Heart left ventricle (tissue), 16 donors: ENCODE data around the gene TRIP6. TPM values are rescaled to one million over a fixed set of nuclear protein-coding genes. Genes with fewer than 3 reads are reported as not detected.
A peak's percentile ranks its signal among the peaks of the same experiment; 100 is the strongest.

Source experiments
- ATAC-seq, 4 donors: fragments of 200-7000 bp; cut with Tn5 transposase; one replicate each; pipeline ENCODE4 v1.9.1; 2020 to 2022; ENCODE audit warnings: moderate library complexity in 4 of 4, mild to moderate bottlenecking in 3 of 4, moderate number of reproducible peaks in 1 of 4
- DNase-seq, 5 donors: peaks; one replicate each; pipeline ENCODE4 v3.0.0-alpha.2; 2020
- H3K27ac ChIP-seq, 12 donors: fragments of 200-600 bp; sonication (generic) in 4 of 12; one replicate each; pipeline versions ENCODE4 v1.5.0 to v1.8.0; 2016 to 2022; ENCODE audit warnings: mild to moderate bottlenecking in 2 of 12
- H3K27me3 ChIP-seq, 9 donors: fragments of 200-600 bp; sonication (generic) in 2 of 9; one replicate each; pipeline versions ENCODE4 v1.5.1 to v1.8.0; 2016 to 2022; ENCODE audit warnings: mild to moderate bottlenecking in 3 of 9
- H3K36me3 ChIP-seq, 9 donors: fragments of 200-600 bp; sonication (generic) in 2 of 9; one replicate each; pipeline versions ENCODE4 v1.5.0 to v1.8.0; 2018 to 2022; ENCODE audit warnings: mild to moderate bottlenecking in 2 of 9
- H3K4me1 ChIP-seq, 12 donors: fragments of 200-600 bp; sonication (generic) in 4 of 12; one replicate each; pipeline versions ENCODE4 v1.5.0 to v1.8.0; 2016 to 2022; ENCODE audit warnings: mild to moderate bottlenecking in 3 of 12
- H3K4me3 ChIP-seq, 12 donors: fragments of 200-600 bp; sonication (generic) in 4 of 12; one replicate each; pipeline versions ENCODE4 v1.5.0 to v1.8.0; 2017 to 2022; ENCODE audit warnings: mild to moderate bottlenecking in 9 of 12, moderate library complexity in 4 of 12
- H3K9me3 ChIP-seq, 12 donors: fragments of 200-600 bp; sonication (generic) in 4 of 12; one replicate each; pipeline versions ENCODE4 v1.5.0 to v1.8.0; 2016 to 2022; ENCODE audit warnings: mild to moderate bottlenecking in 1 of 12
- POLR2A ChIP-seq, 2 donors: fragments of 450-650 bp; IDR thresholded peaks; one replicate each; pipeline ENCODE4 v1.6.1; 2017; ENCODE audit warnings: antibody characterized with exemption in 2 of 2, mild to moderate bottlenecking in 2 of 2, moderate library complexity in 2 of 2
- WGBS, 4 donors: extraction: QIAGEN DNeasy Blood & Tissue Kit in 2 of 4; methylation state at CpG; one replicate each; pipeline versions ENCODE4 v1.1.5 to v1.1.7; 2013 to 2018; 5-methylcytosine and 5-hydroxymethylcytosine counted together
- intact Hi-C, 10 donors: fragments of 100-400 bp; cut with DNase I; formaldehyde crosslinking; loops; one replicate each; pipeline versions ENCODE4 v1.11.1 to v1.14.2; 2022
- polyA plus RNA-seq, 2 donors: library from polyadenylated mRNA; stranded (reverse); fragments of 200-250 nt; gene quantifications; one replicate each; pipeline ENCODE4 v1.2.3, GENCODE V29; 2013
- total RNA-seq, 9 donors: library from RNA; depleted of rRNA in 2 of 9; stranded (reverse); fragments of >200 nt in 2 of 9; fragmentation: NEBNext Ultra II Directional in 3 of 9; extraction: Animal tissue kit (Norgen Biotek cat#: 25700) in 3 of 9; gene quantifications; one replicate each; pipeline versions ENCODE4 v1.1.0 to v1.2.4, GENCODE V29; 2016 to 2023
- TF ChIP-seq, protein P1 (sequence below), 12 donors: fragments of 200-600 bp; sonication (generic) in 4 of 12; IDR thresholded peaks; one replicate each; pipeline versions ENCODE4 v1.5.0 to v1.8.0; 2018 to 2022; ENCODE audit warnings: antibody characterized with exemption in 12 of 12, mild to moderate bottlenecking in 5 of 12
- donor health status: ischemic (EF 13 %, LVEDD 7.1; RV severe dilation, severe dysfunction).
- donor health status: healthy with polysubstance abuse.
- donor health status: DM: no; HTN: yes; CAD: no.
- donor health status: DM: no; HTN: no; CAD: no.
- donor health status: ischemic (EF 25% LVEDD 6.9; RV normal size, moderate dysfunction).
- donor health status: ischemic (EF 25% LVEDD 5.7; RV mildly dilated, moderate dysfunction).
- donor health status: healthy.
- donor health status: DM: yes; HTN: yes; CAD: no.
- donor health status: ischemic (EF 35%, LVEDD 5.7; RV mildly dilated, moderate dysfunction).
- donor health status: nonischemic (EF 11% LVEDD 7.7; RV severe dilation, severe dysfunction).
- donor health status: DM: yes; HTN: yes; CAD: no.
- donor health status: PGD.
- donor health status: ischemic (EF 29% LVEDD 5.4; RV normal size, mild dysfunction).
- donor health status: nonischemic (EF 23%, LVEDD 6.1; RV moderate dilation, normal function).

Gene TRIP6
- total and polyA plus RNA-seq, 11 donors: 9.2 to 37.3 (median 17.1) TPM

DNA sequence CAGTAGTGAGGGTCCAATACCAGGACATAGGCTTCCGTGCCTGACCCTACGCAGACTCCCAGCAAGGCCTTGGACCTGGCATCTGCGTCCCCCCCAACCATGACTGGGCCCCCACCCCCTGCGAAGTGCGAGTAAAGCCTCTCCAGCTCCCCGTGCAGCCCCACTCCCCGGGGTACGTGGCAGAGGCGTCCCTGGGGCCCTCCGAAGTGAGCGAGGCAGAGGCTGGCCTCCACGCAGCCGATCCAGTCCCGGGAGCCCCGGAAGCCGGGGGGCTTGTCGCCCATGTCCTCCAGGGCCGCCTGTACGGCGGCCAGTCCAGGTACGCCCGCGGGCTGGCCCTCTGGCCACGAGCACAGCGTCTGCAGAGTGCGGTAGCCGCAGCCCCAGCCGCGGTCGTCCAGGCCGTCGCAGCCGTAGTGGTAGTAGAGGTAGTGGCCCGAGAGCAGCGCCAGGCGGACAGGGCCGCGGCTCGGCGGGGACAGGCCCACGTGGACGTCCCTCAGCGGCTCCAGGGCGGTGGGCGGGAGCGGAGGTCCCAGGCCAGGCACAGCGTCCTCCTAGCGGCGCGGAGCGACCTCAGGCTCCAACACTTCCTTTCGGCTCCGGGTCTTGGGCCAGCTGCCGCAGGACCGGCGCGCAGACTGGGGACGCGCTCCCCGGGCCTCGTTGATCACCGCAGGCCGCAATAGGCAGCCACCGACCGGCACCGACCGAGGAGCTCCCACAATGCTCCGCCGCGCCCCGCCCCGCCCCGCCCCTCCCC lies 22.0 kb downstream of the TRIP6 start, which contains the start of gene UFSP1:
UFSP1 (minus strand) TSS at position 728 of the 763 bp plus-strand sequence; CDS start at position 284, 444 bp downstream.
- intact Hi-C loops: loop anchor here in 2 of 10 donors (1.0 to 10.0 kb wide), 2 partner anchors 14 to 356 kb away; partner anchors contain the start of genes FIS1 (in 1 of the 2) and SRRT (in 1 of the 2)
- ATAC-seq: peak in 3 of 4 donors; percentile 46 to 69 (median 64)
- Histone ChIP-seq H3K27ac (peak within 1 kb of the TSS; percentile 76 to 93 (median 90)), H3K27me3 (peaks cover 0 to 27% (median 0%) of the 10 kb centered on the region in 9 donors), H3K36me3 (peaks cover 2 to 47% (median 45%) of the 10 kb centered on the region in 9 donors), H3K4me3 (peak within 1 kb of the TSS; percentile 48 to 81 (median 73)), H3K9me3 (no peaks in the 10 kb centered on the region), H3K4me1 (peaks cover 4 to 50% (median 26%) of the 10 kb centered on the region in 12 donors)
- TF ChIP-seq, protein P1, sequence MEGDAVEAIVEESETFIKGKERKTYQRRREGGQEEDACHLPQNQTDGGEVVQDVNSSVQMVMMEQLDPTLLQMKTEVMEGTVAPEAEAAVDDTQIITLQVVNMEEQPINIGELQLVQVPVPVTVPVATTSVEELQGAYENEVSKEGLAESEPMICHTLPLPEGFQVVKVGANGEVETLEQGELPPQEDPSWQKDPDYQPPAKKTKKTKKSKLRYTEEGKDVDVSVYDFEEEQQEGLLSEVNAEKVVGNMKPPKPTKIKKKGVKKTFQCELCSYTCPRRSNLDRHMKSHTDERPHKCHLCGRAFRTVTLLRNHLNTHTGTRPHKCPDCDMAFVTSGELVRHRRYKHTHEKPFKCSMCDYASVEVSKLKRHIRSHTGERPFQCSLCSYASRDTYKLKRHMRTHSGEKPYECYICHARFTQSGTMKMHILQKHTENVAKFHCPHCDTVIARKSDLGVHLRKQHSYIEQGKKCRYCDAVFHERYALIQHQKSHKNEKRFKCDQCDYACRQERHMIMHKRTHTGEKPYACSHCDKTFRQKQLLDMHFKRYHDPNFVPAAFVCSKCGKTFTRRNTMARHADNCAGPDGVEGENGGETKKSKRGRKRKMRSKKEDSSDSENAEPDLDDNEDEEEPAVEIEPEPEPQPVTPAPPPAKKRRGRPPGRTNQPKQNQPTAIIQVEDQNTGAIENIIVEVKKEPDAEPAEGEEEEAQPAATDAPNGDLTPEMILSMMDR (IDR thresholded peaks at IDR 0.05): peak in 1 of 12 donors; percentile 6
- no peak for TF ChIP-seq POLR2A (IDR thresholded peaks at IDR 0.05)
- DNase-seq: peak in 1 of 5 donors; percentile 54
- 1 to 4% (median 3%) methylated on average over 16 to 72 of the region's 73 CpGs for WGBS, 4 donors

DNA sequence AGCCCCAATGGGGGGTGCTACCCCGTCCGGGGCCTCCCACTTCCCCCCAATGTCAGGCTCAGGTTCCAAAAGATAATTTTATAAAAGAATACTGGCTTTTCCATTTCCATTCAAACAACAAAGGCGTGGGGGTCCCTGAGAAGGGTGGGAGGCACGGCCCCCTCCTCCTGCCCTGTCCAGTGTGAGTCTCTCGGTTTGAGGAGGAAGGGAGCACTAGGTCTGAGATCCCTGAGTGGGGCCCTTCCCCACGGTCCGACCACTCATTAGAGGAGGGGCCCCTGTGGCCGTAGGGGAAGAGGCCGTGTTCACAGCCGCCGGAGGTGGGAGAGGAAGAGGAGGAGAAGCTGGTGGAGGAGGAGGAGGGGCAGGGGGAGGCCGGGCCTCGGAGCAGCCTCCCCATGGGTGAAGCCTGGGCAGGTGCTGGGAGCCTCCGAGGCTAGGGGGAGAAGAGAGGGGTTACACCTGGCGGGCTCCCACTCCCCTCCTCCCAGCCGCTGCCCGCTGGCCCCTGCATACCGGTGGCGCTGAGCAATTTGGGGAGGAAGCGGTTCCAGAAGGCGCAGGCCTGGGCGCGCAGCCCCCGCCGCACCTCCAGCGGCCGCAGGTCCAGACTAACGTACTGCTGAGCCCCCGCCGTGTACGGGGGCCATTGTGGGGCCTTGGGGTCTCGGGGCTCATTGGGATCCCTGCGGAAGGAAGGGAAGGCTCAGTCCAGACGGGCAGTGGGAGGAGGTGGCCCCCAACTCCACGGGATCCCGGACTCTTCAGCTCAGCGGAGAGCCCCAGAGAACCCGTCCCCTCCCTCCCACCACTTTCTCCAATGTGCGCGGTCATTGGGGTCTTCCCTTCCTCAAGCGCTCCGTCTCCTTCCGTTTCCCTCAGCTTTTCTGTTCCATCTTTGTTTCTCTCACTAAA lies 23.7 kb downstream of the TRIP6 start:
- DNase-seq: peak in 2 of 5 donors; percentile 34 to 60
- 17 to 27% (median 22%) methylated on average over 34 to 43 of the region's 43 CpGs for WGBS, 4 donors
- Histone ChIP-seq H3K4me3 (peak overlapping the region; percentile 48 to 81 (median 73)), H3K27me3 (peaks cover 4 to 43% (median 14%) of the 10 kb centered on the region in 9 donors), H3K4me1 (peaks cover 6 to 63% (median 36%) of the 10 kb centered on the region in 12 donors), H3K27ac (peak overlapping the region in 11 of 12 donors; percentile 76 to 93 (median 91)), H3K36me3 (peaks cover 2 to 29% (median 28%) of the 10 kb centered on the region in 9 donors), H3K9me3 (no peaks in the 10 kb centered on the region)
- intact Hi-C loops: loop anchor here in 5 of 10 donors (5.0 to 10.0 kb wide), 7 partner anchors 186 to 404 kb away; no protein-coding TSS in a partner anchor
- no peak for ATAC-seq
- no peak for TF ChIP-seq POLR2A (IDR thresholded peaks at IDR 0.05)
- TF ChIP-seq, protein P1 (IDR thresholded peaks at IDR 0.05): no peak

DNA sequence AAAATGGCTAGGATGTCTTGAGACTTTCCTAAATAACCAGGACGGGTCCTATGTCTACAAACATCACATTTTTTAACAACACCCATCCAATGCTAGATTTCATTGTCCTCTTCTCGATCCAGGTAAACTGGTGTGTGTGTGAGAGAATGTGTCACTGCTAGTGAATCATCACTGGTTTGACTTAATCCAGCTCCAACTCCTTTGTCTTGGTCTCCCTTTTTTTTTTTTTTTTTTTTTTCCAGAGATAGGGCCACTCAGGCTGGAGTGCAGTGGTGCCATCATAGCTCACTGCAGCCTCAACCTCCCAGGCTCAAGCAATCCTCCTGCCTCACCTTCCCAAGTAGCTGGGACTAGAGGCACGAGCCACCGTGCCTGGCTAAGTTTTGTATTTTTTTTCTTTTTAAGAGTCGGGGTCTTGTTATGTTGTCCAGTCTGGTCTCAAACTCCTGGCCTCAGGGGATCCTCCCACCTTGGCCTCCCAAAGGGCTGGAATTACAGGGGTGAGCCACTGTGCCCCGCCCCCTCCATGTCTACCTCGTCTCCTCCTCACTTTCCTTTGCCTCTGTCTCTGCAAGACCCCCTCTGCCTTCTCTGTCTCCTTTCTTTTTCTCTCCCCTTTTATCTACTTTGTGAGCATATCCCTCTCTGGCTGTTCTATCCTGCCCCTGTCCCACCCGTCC lies 24.5 kb downstream of the TRIP6 start:
- ATAC-seq: no peak
- Histone ChIP-seq H3K4me3 (peak overlapping the region in 1 of 12 donors; percentile 68), H3K9me3 (no peaks in the 10 kb centered on the region), H3K4me1 (peaks cover 8 to 63% (median 41%) of the 10 kb centered on the region in 12 donors), H3K27ac (no peak overlapping the region), H3K36me3 (peaks cover 0 to 21% (median 20%) of the 10 kb centered on the region in 9 donors), H3K27me3 (peaks cover 12 to 51% (median 22%) of the 10 kb centered on the region in 9 donors)
- intact Hi-C loops: loop anchor here in 5 of 10 donors (5.0 to 10.0 kb wide), 7 partner anchors 186 to 403 kb away; no protein-coding TSS in a partner anchor
- WGBS, 4 donors: 74 to 79% (median 75%) methylated on average over 8 of the region's 8 CpGs
- DNase-seq: peak in 1 of 5 donors; percentile 9
- TF ChIP-seq, protein P1 (IDR thresholded peaks at IDR 0.05): no peak
- no peak for TF ChIP-seq POLR2A (IDR thresholded peaks at IDR 0.05)
